C4-2B (cell line): Measurements from ENCODE around the gene DNAJC22.

Source experiments
- H3K27ac ChIP-seq: fragments of 450-650 bp; 2 replicates; pipeline ENCODE4 v1.5.1; 2017
- ZFX ChIP-seq: fragments of 450-650 bp; IDR thresholded peaks from 2 replicates; pipeline ENCODE4 v1.6.1; 2017
- TF ChIP-seq, protein P1 (sequence below): fragments of 450-650 bp; conservative IDR thresholded peaks from 2 replicates; pipeline ENCODE4 v1.5.1; 2017; ENCODE audit warnings: mild to moderate bottlenecking

The DNAJC22 gene

GRCh38 chr12:49327887-49328286 lies 18.8 kb upstream of the DNAJC22 start:
- TF ChIP-seq, protein P1, sequence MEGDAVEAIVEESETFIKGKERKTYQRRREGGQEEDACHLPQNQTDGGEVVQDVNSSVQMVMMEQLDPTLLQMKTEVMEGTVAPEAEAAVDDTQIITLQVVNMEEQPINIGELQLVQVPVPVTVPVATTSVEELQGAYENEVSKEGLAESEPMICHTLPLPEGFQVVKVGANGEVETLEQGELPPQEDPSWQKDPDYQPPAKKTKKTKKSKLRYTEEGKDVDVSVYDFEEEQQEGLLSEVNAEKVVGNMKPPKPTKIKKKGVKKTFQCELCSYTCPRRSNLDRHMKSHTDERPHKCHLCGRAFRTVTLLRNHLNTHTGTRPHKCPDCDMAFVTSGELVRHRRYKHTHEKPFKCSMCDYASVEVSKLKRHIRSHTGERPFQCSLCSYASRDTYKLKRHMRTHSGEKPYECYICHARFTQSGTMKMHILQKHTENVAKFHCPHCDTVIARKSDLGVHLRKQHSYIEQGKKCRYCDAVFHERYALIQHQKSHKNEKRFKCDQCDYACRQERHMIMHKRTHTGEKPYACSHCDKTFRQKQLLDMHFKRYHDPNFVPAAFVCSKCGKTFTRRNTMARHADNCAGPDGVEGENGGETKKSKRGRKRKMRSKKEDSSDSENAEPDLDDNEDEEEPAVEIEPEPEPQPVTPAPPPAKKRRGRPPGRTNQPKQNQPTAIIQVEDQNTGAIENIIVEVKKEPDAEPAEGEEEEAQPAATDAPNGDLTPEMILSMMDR = no peak
- no peak for TF ChIP-seq ZFX
- no peak overlapping the region for H3K27ac ChIP-seq

DNA sequence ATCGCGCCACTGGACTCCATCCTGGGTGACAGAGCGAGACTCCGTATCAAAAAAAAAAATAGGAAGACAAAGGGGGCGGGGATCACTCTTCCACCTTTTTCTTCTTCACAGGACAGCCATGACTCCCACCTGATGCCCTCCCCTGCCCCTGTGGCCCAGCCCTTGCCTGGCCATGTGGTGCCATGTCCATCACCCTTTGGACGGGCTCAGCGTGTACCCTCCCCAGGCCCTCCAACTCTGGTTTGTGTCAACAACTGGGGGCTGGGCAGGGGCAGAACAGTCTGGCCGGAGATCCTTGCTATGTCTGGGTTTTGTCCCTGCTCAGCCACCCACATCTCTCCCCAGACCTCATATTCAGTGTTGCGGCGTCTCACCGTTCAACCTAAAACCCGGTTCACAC lies 17.9 kb upstream of the DNAJC22 start:
- H3K27ac ChIP-seq = no peak overlapping the region
- no peak for TF ChIP-seq ZFX
- TF ChIP-seq, protein P1 = no peak

GRCh38 chr12:49330032-49330619 lies 16.6 kb upstream of the DNAJC22 start:
- TF ChIP-seq, protein P1 = no peak
- TF ChIP-seq ZFX = no peak
- H3K27ac ChIP-seq = no peak overlapping the region

GRCh38 chr12:49330631-49331379 lies 15.9 kb upstream of the DNAJC22 start:
- no peak for TF ChIP-seq ZFX
- TF ChIP-seq, protein P1 = no peak
- H3K27ac ChIP-seq = peak overlapping the region; percentile 21; the same call in 1 of the 2 replicates

DNA sequence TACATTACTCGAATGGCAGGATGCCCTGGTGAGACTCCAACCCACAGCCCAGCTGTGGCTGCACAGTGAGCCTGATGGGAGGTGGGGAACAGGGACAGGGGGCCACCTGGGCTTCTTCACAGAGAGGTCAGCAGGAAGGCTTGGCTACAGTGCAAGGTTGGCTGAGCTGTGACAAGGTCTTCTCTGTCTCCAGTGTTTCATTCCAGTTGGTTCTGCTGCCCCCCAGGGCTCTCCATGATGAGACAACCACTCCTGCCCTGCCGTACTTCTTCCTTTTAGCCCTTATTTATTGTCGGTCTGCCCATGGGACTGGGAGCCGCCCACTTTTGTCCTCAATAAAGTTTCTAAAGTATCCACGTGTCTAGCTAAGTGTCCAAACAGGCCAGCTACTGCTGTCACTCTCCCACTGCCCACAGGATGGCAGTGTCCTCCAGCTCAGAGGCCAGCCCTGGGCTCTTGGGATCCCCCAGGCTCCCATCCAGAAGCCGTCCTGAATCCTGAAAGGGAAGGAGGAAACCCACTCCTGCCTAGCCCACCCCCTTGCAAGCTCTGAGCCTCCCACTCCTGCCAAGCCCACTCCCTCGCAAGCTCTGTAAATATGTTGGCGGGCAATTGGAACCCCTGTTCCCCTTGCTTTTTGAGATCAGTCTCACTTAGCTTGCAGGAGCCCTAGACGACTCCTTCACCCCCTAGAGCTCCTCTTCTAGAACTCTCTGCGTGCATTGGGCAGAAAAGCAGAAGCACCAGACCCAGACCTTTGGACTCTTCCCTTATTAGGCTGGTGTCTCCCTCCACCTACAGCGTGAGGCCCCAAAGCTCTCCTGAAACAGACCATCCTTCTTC lies 15.1 kb upstream of the DNAJC22 start:
- no peak for TF ChIP-seq ZFX
- TF ChIP-seq, protein P1 = peak; percentile 92
- H3K27ac ChIP-seq = peak overlapping the region; percentile 21; the same call in 1 of the 2 replicates

- no peak overlapping the region for H3K27ac ChIP-seq
- no peak for TF ChIP-seq ZFX
- TF ChIP-seq, protein P1 = no peak
These were observed 14.2 kb upstream of the DNAJC22 start for GRCh38 chr12:49332441-49332861.
